Right lobe of liver (tissue), 6 donors: ENCODE results near the gene ATP1A3. TPM values are rescaled to one million over a fixed set of nuclear protein-coding genes. Genes with fewer than 3 reads are reported as not detected.

Experiments
- ATAC-seq, 4 donors: fragments of 200-7000 bp; cut with Tn5 transposase; one replicate each; pipeline ENCODE4 v1.9.1; 2020; ENCODE audit warnings: mild to moderate bottlenecking in 4 of 4, moderate library complexity in 4 of 4
- DNase-seq, 3 donors: peaks; one replicate each; pipeline ENCODE4 v3.0.0-alpha.2; 2020
- H3K27ac ChIP-seq, 3 donors: fragments of 200-600 bp; one replicate each; pipeline ENCODE4 v1.8.0; 2022
- H3K27me3 ChIP-seq, 2 donors: fragments of 200-600 bp; one replicate each; pipeline ENCODE4 v1.8.0; 2022
- H3K36me3 ChIP-seq, 4 donors: fragments of 200-600 bp; sonication (generic) in 1 of 4; one replicate each; pipeline versions ENCODE4 v1.5.1 to v1.8.0; 2017 to 2022; ENCODE audit warnings: control low read depth in 1 of 4
- H3K4me1 ChIP-seq, 4 donors: fragments of 200-600 bp; sonication (generic) in 1 of 4; one replicate each; pipeline versions ENCODE4 v1.5.1 to v1.8.0; 2017 to 2022; ENCODE audit warnings: control low read depth in 1 of 4
- H3K4me3 ChIP-seq, 3 donors: fragments of 200-600 bp; one replicate each; pipeline ENCODE4 v1.8.0; 2022
- H3K9me3 ChIP-seq, 4 donors: fragments of 200-600 bp; sonication (generic) in 1 of 4; one replicate each; pipeline versions ENCODE4 v1.5.1 to v1.8.0; 2017 to 2022; ENCODE audit warnings: control low read depth in 1 of 4
- POLR2A ChIP-seq: fragments of 450-650 bp; IDR thresholded peaks from one replicate; pipeline ENCODE4 v1.6.1; 2017; ENCODE audit warnings: antibody characterized with exemption, mild to moderate bottlenecking
- WGBS: methylation state at CpG from one replicate; pipeline ENCODE4 v1.1.6; 2018; ENCODE audit warnings: low coverage, low lambda C conversion rate; ENCODE audit not compliant: insufficient coverage; ENCODE audit errors: missing lambda C conversion rate; 5-methylcytosine and 5-hydroxymethylcytosine counted together
- intact Hi-C, 2 donors: fragments of 100-400 bp; cut with DNase I; formaldehyde crosslinking; loops; one replicate each; pipeline versions ENCODE4 v1.11.2 to v1.14.1; 2022
- total RNA-seq, 6 experiments: library from RNA; depleted of rRNA in 2 of 6; stranded (reverse); fragments of >200 nt in 2 of 6; fragmentation: NEBNext Ultra II Directional in 3 of 6; extraction: Animal tissue kit (Norgen Biotek cat#: 25700) in 3 of 6; gene quantifications; one replicate each; pipeline versions ENCODE4 v1.1.0 to v1.2.4, GENCODE V29; 2016 to 2023
- TF ChIP-seq, protein P1 (sequence below), 4 donors: fragments of 200-600 bp in 3 of 4; fragments of 450-650 bp in 1 of 4; IDR thresholded peaks; one replicate each; pipeline versions ENCODE4 v1.5.1 to v1.8.0; 2016 to 2022; ENCODE audit warnings: antibody characterized with exemption in 4 of 4, mild to moderate bottlenecking in 2 of 4
- donor health status: DM: no; HTN: yes; CAD: no.
- donor health status: DM: no; HTN: no; CAD: no.
- donor health status: DM: no; HTN: no; CAD: no.
- donor health status: DM: no; HTN: yes; CAD: no.
- donor health status: DM: no; HTN: yes; CAD: no.

The ATP1A3 gene
- total RNA-seq, 6 experiments from 2014 or later = 0.07 TPM; not detected in 4

DNA sequence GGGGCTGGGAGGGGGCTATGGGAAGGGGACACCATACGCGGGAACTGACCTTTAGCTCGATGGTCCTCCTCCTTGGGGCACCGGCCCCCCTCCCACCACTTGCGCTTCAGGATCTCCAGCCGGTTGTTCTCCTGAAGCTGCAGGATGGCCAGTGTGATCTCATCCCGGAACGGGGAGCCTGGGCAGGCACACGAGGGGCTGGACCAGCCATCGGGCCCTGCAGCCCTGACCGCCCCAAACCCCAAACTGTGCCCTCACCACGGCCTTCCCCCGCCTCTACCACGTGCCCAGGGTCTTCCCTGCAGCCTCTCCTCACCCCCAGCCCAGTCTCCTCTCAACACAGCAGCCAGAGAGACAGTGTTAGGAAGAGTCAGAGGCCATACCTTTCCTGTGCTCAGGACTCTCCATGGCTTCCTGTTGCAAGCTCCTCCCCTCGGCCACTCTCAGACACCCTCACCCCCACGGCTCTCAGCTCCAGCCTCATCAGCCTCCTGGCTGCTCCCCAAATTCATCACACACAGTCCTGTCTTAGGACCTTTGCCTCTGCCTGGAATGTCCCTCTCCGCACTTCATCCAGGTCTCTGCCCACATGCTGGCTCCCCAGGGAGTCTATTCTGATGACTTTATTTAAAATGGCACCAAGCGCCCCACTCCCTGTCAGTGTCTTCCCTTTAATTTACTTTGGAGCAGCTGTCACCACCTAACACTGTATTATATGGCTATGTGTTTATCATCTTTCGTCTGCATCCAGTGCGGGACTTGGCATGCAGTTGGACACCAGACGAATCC, 9.7 kb upstream of the ATP1A3 start:
- TF ChIP-seq, protein P1, sequence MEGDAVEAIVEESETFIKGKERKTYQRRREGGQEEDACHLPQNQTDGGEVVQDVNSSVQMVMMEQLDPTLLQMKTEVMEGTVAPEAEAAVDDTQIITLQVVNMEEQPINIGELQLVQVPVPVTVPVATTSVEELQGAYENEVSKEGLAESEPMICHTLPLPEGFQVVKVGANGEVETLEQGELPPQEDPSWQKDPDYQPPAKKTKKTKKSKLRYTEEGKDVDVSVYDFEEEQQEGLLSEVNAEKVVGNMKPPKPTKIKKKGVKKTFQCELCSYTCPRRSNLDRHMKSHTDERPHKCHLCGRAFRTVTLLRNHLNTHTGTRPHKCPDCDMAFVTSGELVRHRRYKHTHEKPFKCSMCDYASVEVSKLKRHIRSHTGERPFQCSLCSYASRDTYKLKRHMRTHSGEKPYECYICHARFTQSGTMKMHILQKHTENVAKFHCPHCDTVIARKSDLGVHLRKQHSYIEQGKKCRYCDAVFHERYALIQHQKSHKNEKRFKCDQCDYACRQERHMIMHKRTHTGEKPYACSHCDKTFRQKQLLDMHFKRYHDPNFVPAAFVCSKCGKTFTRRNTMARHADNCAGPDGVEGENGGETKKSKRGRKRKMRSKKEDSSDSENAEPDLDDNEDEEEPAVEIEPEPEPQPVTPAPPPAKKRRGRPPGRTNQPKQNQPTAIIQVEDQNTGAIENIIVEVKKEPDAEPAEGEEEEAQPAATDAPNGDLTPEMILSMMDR (IDR thresholded peaks at IDR 0.05) = no peak
- no peak for TF ChIP-seq POLR2A
- 49% methylated on average over 10 of the region's 21 CpGs for WGBS
- H3K27me3 ChIP-seq = peaks cover 0 to 4% of the 10 kb centered on the region in 2 donors
- H3K4me3 ChIP-seq = no peak overlapping the region
- intact Hi-C loops = no loop called here
- no peak overlapping the region for H3K27ac ChIP-seq
- H3K9me3 ChIP-seq = no peaks in the 10 kb centered on the region
- ATAC-seq = no peak
- no peaks in the 10 kb centered on the region for H3K36me3 ChIP-seq
- H3K4me1 ChIP-seq = no peaks in the 10 kb centered on the region
- DNase-seq = no peak

DNA sequence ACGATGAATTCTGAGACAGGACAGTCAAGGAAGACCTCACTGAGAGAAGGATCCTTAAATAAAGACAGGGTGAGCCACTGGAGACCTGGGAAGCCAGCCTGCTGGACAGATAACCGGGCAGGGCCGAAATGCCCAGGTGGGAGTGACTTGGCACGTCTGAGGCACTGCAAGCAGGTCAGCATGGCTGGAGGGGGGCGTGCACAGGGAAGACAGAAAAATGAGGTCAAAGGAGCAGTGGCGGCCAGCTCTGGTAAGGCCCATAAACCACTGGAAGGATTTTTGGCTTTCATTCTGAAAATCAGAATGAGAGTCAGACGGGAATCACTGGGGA, 5.8 kb upstream of the ATP1A3 start:
- no peak for DNase-seq
- H3K36me3 ChIP-seq = no peaks in the 10 kb centered on the region
- no peaks in the 10 kb centered on the region for H3K9me3 ChIP-seq
- no peak overlapping the region for H3K27ac ChIP-seq
- no peaks in the 10 kb centered on the region for H3K4me1 ChIP-seq
- WGBS = 38% methylated on average over 5 of the region's 7 CpGs
- H3K4me3 ChIP-seq = no peak overlapping the region
- intact Hi-C loops = no loop called here
- ATAC-seq = no peak
- H3K27me3 ChIP-seq = peaks cover 0 to 4% of the 10 kb centered on the region in 2 donors
- TF ChIP-seq, protein P1 (IDR thresholded peaks at IDR 0.05) = no peak
- TF ChIP-seq POLR2A = no peak

DNA sequence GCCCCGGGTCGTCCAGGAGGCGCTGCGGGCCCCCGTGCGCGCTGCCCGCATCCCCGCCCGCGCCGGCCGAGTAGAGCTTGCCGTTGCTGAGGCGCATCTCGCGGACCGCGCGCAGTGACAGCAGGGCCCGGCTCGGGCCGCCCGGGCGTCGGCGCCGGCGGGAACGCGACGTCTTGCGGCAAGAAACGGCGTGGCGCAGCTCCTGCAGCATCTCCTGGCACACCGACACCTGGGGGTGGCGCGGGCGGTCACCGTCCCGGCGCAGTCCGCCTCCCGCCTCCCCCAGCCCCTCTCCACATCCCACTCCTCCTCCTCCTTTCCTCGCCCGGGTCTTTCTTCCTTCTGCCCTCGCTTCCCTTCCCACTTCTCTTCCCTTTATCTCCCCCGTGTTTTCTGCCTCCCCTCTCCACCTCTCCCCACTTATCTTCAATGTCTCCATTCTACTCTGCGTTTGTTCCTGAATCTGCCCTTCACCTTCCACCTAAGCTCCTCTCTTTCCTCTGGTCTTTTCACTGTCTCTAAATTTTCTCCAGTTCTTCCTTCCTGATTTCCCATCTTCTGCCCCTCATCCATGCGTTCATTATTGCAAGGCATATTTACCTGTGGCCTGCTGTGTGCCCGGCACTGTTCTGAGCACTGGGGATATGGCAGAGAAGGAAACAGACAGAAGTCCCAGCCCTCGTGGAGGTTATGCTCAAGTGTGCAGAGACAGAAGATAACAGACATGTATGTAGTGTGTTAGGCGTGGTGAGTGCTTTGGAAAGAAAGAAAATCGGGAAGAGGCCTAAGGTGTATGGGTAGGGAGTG, 5.2 kb upstream of the ATP1A3 start:
- H3K9me3 ChIP-seq = no peaks in the 10 kb centered on the region
- H3K4me1 ChIP-seq = no peaks in the 10 kb centered on the region
- peaks cover 0 to 4% of the 10 kb centered on the region in 2 donors for H3K27me3 ChIP-seq
- 42% methylated on average over 6 of the region's 55 CpGs for WGBS
- no peaks in the 10 kb centered on the region for H3K36me3 ChIP-seq
- ATAC-seq (no peak), DNase-seq (no peak)
- intact Hi-C loops = no loop called here
- TF ChIP-seq POLR2A = no peak
- TF ChIP-seq, protein P1 (IDR thresholded peaks at IDR 0.05) = no peak
- no peak overlapping the region for H3K27ac ChIP-seq
- no peak overlapping the region for H3K4me3 ChIP-seq

DNA sequence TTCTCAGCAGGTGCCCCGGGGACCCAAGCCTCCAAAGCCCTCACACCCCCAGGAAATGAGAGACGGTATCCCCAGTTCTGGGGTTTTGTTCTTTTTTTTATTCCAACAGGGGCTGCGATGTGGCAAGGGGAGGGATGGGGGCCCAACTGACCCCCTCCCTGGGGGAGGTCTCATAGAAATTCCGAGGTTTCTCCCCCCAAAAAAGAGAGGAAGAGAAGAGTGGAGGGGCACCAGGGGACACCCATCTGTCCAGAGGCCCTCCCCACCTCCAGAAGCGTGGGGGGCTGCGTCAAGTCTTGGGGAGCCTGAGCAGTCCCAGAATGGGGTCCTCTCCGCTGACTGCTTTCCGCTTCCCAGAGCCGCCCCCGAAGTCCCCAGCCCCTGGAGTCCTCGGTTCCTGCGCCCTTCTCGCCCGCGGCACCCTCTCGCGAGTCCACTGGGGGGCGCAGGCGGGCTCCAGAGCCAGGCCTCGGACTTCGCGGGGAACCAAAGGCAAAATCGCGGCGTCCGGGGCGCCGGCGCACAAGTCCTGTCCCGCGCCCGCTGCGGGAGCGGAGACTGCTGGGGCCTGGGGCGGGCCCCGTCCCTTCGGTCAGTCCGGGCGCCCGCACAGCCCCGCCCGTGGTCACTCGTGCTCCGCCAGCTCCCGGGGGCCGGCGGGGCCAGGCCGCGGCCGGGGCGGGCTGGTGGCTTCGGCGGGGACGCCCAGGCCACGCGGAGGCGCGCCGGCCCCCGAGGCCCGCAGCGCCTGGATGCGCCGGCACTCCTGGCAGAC, 4.4 kb upstream of the ATP1A3 start:
- Histone ChIP-seq H3K9me3 (no peaks in the 10 kb centered on the region), H3K27ac (no peak overlapping the region), H3K4me1 (no peaks in the 10 kb centered on the region), H3K36me3 (no peaks in the 10 kb centered on the region), H3K27me3 (peaks cover 0 to 11% of the 10 kb centered on the region in 2 donors), H3K4me3 (no peak overlapping the region)
- 4% methylated on average over 5 of the region's 64 CpGs for WGBS
- intact Hi-C loops = no loop called here
- DNase-seq = no peak
- TF ChIP-seq, protein P1 (IDR thresholded peaks at IDR 0.05) = peak in 2 of 4 donors; percentile 22 to 33
- TF ChIP-seq POLR2A = no peak
- no peak for ATAC-seq
